ENCODE results near the gene KDM5B. TPM values are rescaled to one million over a fixed set of nuclear protein-coding genes. Genes with fewer than 3 reads are reported as not detected.

KDM5B gene
- total RNA-seq, 1 experiment from 2014 or later = 83.6 TPM

DNA sequence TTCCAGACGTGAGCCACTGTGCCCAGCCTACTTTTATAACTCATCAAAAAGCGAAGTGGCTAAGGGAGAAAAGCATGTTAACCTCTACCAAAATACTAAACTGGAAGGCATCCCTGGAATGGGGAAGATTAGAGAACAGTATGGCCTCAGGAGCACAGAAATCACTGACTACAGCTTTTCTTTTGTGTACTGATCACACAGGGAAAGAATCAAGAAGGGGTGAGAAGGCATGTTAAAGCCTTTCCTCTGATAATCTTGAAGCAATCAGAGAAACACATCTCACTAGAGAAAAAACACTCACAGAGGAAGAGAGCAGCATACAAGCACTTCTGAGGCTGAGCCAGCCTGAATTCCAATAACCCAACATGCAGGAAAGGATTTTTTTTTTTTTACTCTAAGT is 13.2 kb upstream of the KDM5B start:
- H3K27ac ChIP-seq (ENCODE audit: low read length) = no peak overlapping the region
- no peaks in the 10 kb centered on the region for H3K36me3 ChIP-seq (ENCODE audit: control insufficient read depth, insufficient read depth, low read length)
- intact Hi-C loops (cut with micrococcal nuclease; ENCODE audit: unreplicated experiment) = no loop called here
- BruUV-seq (replicated peaks) = no TSS peak
- no peak overlapping the region for H3K4me3 ChIP-seq (ENCODE audit: low read depth in 2 of 2, low read length in 2 of 2)
- ATAC-seq (no peak), DNase-seq (ENCODE audit: low read depth, low spot score) (no peak)
- H3K9me3 ChIP-seq (ENCODE audit: control insufficient read depth, insufficient read depth, low read depth, low read length) = no peaks in the 10 kb centered on the region
- ChIA-PET CTCF (no interaction called here), POLR2A (no interaction called here)
- no peaks in the 10 kb centered on the region for H3K27me3 ChIP-seq (ENCODE audit: control insufficient read depth, insufficient read depth, low read length)
- in situ Hi-C loops (cut with HindIII; ENCODE audit: low pct_unique_long_range_greater_than_20kb, low sequenced_read_pairs) = no loop called here
- no peaks in the 10 kb centered on the region for H3K4me1 ChIP-seq (ENCODE audit: control insufficient read depth, insufficient read depth, low read length)
- TF ChIP-seq, protein P1, sequence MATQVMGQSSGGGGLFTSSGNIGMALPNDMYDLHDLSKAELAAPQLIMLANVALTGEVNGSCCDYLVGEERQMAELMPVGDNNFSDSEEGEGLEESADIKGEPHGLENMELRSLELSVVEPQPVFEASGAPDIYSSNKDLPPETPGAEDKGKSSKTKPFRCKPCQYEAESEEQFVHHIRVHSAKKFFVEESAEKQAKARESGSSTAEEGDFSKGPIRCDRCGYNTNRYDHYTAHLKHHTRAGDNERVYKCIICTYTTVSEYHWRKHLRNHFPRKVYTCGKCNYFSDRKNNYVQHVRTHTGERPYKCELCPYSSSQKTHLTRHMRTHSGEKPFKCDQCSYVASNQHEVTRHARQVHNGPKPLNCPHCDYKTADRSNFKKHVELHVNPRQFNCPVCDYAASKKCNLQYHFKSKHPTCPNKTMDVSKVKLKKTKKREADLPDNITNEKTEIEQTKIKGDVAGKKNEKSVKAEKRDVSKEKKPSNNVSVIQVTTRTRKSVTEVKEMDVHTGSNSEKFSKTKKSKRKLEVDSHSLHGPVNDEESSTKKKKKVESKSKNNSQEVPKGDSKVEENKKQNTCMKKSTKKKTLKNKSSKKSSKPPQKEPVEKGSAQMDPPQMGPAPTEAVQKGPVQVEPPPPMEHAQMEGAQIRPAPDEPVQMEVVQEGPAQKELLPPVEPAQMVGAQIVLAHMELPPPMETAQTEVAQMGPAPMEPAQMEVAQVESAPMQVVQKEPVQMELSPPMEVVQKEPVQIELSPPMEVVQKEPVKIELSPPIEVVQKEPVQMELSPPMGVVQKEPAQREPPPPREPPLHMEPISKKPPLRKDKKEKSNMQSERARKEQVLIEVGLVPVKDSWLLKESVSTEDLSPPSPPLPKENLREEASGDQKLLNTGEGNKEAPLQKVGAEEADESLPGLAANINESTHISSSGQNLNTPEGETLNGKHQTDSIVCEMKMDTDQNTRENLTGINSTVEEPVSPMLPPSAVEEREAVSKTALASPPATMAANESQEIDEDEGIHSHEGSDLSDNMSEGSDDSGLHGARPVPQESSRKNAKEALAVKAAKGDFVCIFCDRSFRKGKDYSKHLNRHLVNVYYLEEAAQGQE (IDR thresholded peaks at IDR 0.05; ENCODE audit: insufficient read depth in 1 of 2, low read depth in 2 of 2, low read length in 1 of 2) = no peak
- TF ChIP-seq, protein P2, sequence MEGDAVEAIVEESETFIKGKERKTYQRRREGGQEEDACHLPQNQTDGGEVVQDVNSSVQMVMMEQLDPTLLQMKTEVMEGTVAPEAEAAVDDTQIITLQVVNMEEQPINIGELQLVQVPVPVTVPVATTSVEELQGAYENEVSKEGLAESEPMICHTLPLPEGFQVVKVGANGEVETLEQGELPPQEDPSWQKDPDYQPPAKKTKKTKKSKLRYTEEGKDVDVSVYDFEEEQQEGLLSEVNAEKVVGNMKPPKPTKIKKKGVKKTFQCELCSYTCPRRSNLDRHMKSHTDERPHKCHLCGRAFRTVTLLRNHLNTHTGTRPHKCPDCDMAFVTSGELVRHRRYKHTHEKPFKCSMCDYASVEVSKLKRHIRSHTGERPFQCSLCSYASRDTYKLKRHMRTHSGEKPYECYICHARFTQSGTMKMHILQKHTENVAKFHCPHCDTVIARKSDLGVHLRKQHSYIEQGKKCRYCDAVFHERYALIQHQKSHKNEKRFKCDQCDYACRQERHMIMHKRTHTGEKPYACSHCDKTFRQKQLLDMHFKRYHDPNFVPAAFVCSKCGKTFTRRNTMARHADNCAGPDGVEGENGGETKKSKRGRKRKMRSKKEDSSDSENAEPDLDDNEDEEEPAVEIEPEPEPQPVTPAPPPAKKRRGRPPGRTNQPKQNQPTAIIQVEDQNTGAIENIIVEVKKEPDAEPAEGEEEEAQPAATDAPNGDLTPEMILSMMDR (IDR thresholded peaks at IDR 0.05) = no peak
- TF ChIP-seq TCF7L2 (IDR thresholded peaks at IDR 0.05; ENCODE audit: low read depth, low read length) (no peak), POLR2AphosphoS5 (IDR thresholded peaks at IDR 0.05; ENCODE audit: low read depth, low read length) (no peak), SIN3A (IDR thresholded peaks at IDR 0.05; ENCODE audit: borderline replicate concordance, insufficient read depth, low read depth, low read length) (no peak)

DNA sequence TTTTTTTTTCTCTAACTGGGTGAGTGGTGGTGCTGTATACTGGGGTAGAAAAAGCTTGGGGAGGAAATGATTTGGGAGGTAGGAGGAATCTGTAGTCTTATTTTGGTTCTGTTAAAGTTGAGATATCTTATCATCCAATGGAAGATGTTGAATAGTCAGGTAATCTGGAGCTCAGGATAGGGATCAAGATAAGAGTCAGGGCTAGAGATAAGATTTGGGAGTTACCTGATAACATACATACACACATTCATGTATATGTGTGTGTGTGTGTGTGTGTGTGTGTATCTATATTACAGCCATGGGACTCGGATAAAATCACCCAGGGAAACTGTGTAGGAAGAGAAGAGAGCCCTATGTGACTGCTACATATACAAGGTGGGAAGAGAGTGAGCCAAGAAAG is 10.6 kb upstream of the KDM5B start:
- DNase-seq (ENCODE audit: low read depth, low spot score) (no peak), ATAC-seq (no peak)
- no peaks in the 10 kb centered on the region for H3K9me3 ChIP-seq (ENCODE audit: control insufficient read depth, insufficient read depth, low read depth, low read length)
- no peak overlapping the region for H3K27ac ChIP-seq (ENCODE audit: low read length)
- TF ChIP-seq, protein P2 (IDR thresholded peaks at IDR 0.05) = no peak
- TF ChIP-seq, protein P1 (IDR thresholded peaks at IDR 0.05; ENCODE audit: insufficient read depth in 1 of 2, low read depth in 2 of 2, low read length in 1 of 2) = no peak
- TF ChIP-seq POLR2AphosphoS5 (IDR thresholded peaks at IDR 0.05; ENCODE audit: low read depth, low read length) = no peak
- no peak for TF ChIP-seq SIN3A (IDR thresholded peaks at IDR 0.05; ENCODE audit: borderline replicate concordance, insufficient read depth, low read depth, low read length)
- TF ChIP-seq TCF7L2 (IDR thresholded peaks at IDR 0.05; ENCODE audit: low read depth, low read length) = no peak
- BruUV-seq (replicated peaks) = no TSS peak
- POLR2A ChIA-PET = interaction anchor here (0.7 kb wide), 1 partner anchor 8 kb away, joined by 4 read pairs; no protein-coding TSS in a partner anchor
- H3K4me1 ChIP-seq (ENCODE audit: control insufficient read depth, insufficient read depth, low read length) = no peaks in the 10 kb centered on the region
- intact Hi-C loops (cut with micrococcal nuclease; ENCODE audit: unreplicated experiment) (no loop called here), in situ Hi-C loops (cut with HindIII; ENCODE audit: low pct_unique_long_range_greater_than_20kb, low sequenced_read_pairs) (no loop called here)
- no peaks in the 10 kb centered on the region for H3K36me3 ChIP-seq (ENCODE audit: control insufficient read depth, insufficient read depth, low read length)
- H3K27me3 ChIP-seq (ENCODE audit: control insufficient read depth, insufficient read depth, low read length) = no peaks in the 10 kb centered on the region
- no peak overlapping the region for H3K4me3 ChIP-seq (ENCODE audit: low read depth in 2 of 2, low read length in 2 of 2)
- CTCF ChIA-PET = no interaction called here

Measured in Panc1 (cell line).